GM18517 (cell line): ENCODE results near the gene KAZALD1.

Experiments
- ATAC-seq: cut with Tn5 transposase; IDR thresholded peaks from one replicate; pipeline ENCODE4 v1.9.1; 2021; ENCODE audit warnings: mild to moderate bottlenecking, moderate library complexity; ENCODE audit not compliant: unreplicated experiment

KAZALD1 gene

GRCh38 chr10:101047961-101048892 lies 13.6 kb upstream of the KAZALD1 start:
- no peak for ATAC-seq

DNA sequence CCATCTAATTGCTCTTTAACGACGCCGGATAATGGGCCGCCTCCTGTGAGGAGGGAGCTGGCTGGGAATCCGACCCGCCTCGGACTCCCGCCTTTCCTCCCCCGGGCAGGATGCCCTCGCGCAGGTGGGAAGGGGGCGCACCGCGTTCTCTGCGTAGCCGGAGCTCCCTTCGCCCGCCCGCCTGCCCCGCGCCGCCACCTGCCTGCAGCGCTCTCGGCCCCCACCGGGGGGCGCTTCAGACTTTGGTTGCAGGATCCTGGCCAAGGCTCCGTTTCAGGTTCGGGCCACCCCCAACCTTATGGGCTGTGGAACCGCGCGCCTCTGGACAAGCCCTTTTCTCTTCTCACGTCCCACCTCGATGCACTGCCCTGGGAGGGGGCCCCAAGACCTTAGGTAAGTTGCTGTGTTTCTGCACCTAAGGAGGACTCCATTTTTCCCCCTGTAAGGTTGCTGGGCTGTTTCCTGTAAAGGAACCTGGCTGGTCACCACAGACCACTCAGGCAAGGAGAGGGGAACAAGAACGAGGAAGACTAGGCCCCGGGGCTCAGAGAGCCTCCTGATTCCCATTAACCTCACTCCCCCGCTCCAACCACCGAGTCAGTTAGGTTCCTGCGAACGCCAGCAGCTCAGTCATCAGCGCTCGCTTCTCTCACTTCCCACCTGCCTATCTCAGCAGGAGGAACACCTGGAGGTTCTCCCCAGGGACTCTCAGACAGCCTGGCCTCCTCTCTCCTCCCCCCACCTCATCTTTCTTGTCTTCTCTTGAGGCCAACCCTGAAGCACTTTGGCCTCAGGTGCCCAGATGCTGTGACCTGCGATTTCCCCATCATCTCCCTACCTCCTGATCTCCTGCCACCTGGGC lies 11.3 kb upstream of the KAZALD1 start:
- no peak for ATAC-seq

DNA sequence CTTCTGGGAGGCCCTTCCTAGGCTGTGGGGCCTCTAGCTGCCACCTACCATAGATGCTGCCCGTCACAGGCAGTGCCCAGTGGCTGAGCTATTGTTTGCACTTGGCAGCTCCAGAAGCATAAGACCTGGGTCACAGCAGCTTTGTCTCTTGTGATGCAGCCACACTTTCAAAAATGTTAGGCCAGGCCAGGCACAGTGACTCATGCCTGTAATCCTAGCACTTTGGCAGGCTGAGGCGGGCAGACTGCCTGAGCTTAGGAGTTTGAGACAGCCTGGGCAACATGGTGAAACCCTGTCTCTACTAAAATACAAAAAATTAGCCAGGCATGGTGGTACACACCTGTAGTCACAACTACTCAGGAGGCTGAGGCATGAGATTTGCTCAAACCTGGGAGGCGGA lies 9.5 kb upstream of the KAZALD1 start:
- ATAC-seq = no peak

GRCh38 chr10:101053516-101053915 lies 8.3 kb upstream of the KAZALD1 start:
- ATAC-seq = no peak

DNA sequence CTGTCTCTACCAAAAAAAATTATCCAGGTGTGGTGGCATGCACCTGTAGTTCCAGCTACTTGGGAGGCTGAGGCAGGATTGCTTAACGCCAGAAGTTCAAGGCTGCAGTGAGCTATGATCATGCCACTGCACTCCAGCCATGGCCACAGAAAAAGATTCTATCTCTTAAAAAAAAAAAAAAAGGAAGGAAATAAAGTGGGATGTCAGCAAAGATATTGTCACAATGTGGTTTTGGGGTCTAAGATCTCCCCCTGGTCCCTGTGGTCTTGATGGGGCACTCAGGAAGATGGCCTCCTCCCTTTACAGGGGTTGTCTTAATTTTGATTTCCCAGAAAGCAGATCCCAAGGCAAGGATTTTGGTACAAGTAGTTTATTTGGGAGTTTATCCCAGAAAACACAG lies 7.4 kb upstream of the KAZALD1 start:
- no peak for ATAC-seq

DNA sequence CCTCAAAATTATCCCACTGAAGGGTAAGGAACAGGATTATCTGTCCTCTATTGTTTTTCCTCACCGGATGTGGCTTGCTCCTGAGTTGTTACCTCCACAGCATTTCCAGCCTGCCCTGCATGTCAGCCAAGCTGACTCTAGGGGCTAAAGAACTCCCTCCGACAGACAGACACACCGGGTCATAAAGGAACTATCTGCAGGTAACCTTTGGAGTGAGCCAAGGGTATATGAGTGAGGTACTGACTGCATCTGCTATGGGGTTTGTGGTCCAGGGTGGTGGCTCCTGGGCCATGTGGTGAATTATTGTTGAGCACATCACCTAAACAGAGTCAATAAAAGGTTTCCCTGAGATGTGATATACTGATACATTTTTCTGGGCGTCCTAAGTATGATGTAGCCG lies 6.9 kb upstream of the KAZALD1 start:
- no peak for ATAC-seq

DNA sequence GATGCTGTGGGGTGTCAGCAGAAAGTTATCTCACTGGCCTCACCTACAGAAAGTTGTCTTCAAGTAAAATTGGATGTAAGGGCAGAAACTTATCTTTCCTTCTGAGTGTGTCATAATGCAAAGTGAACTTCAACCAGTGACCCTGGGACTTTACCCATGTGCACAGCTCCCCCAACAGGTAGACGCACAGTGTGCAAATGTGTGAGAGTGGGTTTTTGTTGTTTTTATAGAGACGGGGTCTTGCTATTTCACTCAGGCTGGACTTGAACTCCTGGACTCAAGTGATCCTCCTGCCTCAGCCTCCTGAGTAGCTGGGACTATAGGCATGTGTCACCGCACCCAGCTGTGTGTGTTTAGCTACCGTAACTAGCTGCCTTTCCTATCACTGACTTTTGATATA lies 6.4 kb upstream of the KAZALD1 start:
- no peak for ATAC-seq

DNA sequence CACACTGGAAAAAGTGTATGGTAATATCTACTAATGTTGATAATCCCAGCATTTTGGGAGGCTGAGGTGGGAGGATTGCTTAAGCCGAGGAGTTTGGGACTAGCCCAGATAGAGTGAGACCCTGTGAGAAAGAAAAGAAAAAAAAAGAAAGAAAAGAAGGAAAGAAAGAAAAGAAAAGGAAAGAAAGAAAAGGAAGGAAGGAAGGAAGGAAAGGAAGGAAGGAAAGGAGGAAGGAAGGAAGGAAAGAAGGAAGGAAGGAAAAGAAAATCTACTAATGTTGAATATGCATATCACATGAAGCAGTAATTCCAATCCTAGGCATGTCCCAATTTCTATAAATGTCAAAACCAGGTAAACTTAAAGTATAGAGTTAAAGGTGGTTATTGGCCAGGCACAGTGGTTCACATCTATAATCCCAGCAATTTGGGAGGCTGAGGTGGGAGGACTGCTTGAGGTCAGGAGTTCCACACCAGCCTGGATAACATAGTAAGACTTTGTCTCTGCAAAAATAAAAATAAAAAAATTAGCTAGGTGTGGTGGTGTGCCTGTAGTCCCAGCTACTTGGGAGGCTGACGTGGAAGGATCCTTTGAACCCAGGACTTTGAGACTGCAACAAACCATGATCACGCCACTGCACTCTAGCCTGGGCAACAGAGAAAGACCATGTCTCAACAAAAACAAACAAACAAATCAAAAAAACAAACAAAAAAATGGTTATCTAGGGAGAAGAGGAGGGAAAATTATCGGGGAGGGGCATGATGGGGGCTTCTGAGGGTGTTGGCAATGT lies 5.2 kb upstream of the KAZALD1 start:
- no peak for ATAC-seq

DNA sequence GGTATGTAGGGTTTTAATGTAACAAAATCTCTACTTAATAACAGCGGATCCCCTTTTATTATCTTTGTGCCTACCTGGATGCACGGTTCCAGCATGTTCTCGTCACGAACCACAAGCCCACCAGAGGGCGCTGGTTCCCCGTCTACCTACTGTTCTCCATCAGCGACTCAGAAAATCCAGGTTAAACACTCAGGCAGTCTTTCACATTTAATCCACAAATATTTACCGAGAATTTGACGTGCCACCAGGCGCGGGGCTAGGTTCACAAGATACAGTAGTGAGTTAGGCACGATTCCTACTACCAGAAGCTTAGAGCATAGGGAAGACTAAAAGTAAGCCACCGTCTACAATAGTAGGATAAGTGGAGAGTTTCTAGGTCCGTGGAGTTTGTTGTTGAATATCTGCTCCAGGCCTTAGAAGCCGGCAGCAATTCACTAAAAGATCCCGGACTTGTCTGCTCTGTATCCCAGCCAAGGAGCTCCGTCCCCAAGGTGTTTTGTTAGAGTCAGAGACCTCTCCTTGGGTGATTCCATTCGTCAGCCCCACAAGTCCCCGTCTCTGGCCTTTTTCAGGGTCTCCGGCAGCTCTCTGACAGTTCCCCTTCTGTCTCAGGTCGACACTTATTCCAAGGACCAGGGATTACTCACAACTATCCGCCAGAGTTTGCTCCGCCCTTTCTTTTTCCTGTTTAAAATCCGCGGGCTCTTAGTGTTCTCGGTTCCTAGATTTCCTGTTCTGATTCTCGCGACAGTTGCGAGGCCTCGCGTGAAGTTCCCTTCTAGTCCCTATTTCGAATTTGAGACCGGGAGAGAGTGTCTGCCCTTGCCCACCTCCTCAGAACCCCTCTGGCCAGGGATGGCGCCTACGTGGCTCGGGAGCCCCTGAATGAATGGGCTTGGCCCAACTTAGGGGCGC lies 1.5 kb upstream of the KAZALD1 start:
- peak; percentile 36 for ATAC-seq

- ATAC-seq = peak; percentile 57
Measured at GRCh38 chr10:101060951-101061623, 702 bp upstream of the KAZALD1 start.

DNA sequence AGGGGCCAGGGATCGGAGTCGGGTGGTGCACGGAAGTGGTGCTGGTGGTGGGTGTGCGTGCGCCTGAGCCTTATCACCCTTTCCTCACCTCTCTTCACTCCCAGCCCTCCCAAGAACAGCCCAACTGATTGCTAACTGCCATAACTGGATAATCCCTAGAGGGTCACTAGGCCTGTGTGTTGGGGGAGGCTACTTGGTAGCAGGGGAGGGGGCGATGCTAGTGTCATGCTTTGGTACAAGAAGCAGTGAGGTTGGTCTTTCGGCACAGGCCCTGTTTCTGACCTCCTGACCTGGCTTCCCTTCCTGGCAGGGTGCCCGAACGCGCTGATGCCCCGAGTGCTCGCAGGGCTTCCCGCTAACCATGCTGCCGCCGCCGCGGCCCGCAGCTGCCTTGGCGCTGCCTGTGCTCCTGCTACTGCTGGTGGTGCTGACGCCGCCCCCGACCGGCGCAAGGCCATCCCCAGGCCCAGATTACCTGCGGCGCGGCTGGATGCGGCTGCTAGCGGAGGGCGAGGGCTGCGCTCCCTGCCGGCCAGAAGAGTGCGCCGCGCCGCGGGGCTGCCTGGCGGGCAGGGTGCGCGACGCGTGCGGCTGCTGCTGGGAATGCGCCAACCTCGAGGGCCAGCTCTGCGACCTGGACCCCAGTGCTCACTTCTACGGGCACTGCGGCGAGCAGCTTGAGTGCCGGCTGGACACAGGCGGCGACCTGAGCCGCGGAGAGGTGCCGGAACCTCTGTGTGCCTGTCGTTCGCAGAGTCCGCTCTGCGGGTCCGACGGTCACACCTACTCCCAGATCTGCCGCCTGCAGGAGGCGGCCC lies 652 bp downstream of the KAZALD1 start:
- ATAC-seq = no peak

DNA sequence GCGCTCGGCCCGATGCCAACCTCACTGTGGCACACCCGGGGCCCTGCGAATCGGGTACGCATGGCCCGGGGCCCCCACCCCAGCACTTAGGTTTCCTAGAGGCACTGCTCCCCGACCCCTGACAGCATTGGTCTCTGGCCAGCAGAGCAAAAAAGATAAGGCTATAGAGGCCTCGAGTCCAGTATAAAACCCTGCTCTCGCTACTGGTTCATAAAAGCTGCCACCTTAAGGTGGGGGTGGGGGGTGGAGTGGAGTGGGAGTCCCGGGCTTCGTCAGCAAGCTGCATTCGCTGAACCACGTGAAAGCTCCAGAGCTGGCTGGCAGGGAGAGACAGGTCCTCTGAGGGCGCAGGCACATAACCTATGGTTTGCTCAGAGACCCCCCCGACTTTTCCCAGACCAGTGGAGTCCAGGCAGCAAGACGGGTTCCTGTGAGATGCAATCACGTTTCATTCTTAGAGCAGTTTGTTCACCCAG lies 1.3 kb downstream of the KAZALD1 start:
- no peak for ATAC-seq

- ATAC-seq = no peak
Measured at GRCh38 chr10:101063548-101064414, 2.0 kb downstream of the KAZALD1 start.

GRCh38 chr10:101064415-101065030 lies 2.7 kb downstream of the KAZALD1 start:
- no peak for ATAC-seq

DNA sequence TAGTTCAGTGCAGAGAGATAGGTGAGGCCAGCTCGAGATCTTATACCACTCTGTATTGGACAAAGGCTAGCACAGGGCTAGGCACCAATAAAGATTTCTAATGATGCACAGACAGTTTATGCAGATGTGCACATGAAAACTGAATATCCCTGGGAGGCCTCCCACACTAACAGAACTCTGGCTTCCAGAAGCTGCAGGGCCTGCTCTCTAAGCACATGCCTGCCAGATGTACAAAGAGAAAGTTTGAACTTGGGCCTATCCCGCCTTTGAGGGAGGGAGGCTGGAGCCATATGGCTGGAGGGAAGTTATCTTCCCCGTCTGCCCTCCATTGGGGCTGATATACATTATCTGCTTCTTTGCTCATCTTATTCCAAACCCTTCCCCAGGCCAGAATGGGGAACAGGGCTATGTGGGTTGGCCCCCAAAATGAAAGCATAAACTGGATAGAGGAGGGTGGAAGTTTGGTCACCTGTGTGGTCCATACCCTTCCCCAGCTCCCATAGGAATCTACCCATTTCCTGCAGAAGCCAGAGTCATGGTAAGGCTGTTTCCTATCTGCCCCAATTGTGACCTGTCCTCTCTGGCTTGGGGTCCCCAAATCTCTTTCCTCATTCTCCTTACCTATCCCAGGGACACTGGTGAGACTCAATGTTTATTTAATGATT lies 3.8 kb downstream of the KAZALD1 start:
- no peak for ATAC-seq

- no peak for ATAC-seq
Measured at GRCh38 chr10:101066146-101066895, 4.5 kb downstream of the KAZALD1 start.
